Glomerular visceral epithelial cell (primary cell): ENCODE measurements around the gene TBX10.
"Not testable (repeated sequence)": the region's sequence is repeated elsewhere in the genome, so short reads cannot be mapped to it uniquely, and the experiment has no call there.

Experiments
- DNase-seq: peaks from one replicate; pipeline ENCODE4 v3.0.0-alpha.2; 2016; ENCODE audit errors: extremely low spot score

Gene TBX10

DNA sequence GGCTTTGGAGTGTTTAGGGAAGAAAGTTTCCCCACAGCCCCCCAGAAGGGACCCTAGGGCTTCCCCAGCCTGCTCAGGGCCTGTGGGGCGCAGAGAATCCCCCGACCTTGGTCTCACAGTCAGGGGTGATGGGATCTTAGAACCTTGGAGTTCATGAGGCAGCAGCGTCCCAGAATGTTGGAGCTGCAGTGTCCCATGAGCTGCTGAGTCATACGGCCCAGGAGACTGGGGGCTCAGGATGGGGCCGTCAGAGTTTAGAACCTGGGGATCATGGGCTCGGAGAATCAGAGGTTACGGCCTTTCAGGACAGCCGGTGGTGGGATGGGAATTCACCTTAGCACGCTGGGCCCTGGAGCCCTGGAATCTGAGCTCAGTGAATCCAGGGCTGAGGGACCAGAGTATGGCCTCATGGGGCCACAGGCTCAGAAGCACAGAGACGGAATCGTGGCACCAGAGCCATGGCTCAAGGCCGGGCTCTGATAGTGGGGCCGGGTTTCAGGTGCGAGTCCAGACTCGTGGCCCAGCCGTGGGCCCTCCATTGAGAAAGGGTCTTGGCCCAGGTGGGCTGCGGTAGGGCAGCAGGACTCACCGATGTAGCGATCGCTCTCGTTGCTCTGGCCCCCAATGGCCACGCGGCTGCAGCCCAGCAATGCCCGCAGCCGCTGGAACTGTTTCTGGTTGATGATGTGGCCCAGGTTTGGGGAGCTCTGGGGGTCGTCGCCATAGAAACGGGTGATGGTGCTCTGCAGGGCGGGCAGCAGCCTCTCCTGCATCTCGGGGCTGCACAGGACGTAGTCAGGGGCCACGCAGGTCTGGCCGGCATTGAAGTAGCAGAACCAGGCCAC is 25.4 kb upstream of the TBX10 start:
- no peak for DNase-seq

DNA sequence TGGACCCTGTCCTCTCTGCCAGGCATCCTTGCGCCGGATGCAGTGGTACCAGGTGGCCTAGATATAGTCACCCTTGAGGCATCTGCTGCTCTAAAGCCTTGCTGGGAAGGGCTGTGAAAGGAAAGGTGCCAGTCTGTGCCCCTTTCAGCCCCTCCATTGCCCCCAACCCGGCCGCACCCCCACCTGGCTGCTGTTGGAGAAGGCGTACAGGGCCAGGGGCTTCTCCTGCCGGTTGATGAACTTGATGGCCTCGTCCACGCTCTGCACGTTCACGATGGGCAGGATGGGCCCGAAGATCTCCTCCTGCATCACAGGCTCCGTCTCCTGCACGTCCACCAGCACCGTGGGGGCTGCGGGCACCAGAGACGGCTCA is 24.6 kb upstream of the TBX10 start:
- no peak for DNase-seq

DNA sequence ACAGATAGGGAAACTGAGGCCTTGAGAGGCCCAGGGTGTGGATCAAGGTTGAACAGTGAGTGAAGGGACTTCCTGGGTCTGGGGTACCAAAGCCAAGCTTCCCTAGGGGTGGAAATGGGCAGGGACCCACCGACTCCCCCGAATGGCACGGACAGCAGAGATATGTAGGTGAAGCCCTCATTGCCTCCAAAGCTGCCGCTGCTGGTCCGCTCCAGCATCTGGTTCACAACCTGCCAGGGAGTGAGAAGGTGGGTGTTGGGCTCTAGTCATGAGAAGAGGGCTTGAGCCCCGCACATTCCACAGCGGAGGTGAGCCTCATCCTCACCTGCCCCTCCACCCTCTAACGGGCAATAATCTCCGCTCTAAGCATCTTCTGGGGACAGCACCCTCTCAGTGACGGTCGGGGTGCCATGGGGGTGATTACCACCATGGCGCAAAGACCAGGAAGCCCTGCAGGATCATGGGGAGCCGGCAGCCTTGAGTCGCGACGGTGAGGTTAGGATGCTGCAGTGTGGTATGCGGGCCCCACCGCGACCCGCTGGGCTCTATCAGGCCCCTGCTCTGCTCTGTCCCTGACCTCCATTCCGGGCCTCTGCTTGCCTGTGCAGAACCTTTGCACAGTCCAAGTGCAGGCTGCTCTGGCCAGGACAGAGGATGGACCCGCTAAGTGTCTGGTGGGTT is 24.1 kb upstream of the TBX10 start:
- DNase-seq = no peak

DNA sequence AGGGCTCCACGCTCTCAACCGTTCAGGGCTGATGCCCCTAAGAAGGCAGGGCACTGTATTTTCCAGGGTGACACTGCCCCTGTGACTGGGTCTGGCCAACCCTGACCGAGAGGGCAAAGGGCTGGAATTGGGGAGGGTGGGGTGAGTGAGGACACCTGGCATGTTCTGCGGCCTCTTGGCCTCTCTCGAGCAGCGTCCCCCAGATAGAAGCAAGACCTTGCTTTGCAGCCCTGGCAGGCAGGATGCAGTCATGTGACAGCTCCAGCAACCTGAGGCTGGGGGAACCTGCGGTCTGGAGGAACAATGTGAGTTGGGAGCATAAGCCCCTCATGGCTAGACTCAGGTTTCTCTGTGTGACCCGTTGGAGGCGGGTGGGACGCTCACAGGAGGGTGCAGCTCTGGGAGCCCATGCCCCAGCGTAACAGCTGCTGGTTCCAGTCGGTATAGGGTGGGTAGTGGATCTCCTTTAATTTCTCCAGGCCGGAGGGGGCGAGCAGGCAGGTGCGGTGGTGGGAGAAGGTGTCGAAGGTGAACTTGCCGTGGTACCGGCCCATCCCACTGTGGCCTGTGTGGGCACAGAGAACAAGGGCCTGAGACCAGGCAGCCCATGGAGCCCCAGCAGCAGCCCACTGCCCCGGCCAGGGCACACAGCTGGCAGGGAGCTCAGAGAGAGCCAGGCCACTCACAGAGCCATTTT is 23.4 kb upstream of the TBX10 start:
- no peak for DNase-seq

DNA sequence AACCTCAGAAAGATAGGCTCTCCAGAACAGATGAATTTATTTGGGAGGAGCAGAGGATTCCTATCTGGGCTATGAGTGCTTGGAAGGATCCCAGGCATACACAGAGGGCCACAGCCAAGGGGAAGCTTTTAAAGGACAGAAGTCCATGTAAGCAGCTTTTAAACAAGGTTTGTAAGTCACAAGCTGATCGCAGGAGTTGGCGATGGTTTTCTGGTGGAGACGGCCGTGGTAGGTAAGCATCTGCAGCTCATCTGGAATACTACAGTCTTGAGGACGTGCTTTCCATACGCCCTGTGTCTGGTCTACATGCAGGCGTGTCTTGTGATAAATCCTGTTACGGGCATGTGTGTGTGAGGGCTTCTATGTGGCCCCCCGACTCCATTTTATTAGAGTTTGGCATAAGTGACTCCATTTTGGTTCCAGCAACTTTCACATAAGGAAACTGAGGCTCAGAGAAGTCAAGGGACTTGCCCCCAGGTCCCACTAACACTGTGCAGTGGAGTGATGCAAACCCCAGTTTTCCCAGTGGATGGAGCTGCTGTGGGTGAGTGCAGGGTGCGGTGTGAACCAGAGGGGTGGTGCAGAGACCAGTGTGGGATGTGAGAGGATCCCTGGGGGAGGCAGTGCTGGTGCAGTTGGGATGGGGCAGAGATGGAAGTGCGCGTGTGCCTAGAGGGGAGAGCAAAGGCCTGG is 22.7 kb upstream of the TBX10 start:
- no peak for DNase-seq

DNA sequence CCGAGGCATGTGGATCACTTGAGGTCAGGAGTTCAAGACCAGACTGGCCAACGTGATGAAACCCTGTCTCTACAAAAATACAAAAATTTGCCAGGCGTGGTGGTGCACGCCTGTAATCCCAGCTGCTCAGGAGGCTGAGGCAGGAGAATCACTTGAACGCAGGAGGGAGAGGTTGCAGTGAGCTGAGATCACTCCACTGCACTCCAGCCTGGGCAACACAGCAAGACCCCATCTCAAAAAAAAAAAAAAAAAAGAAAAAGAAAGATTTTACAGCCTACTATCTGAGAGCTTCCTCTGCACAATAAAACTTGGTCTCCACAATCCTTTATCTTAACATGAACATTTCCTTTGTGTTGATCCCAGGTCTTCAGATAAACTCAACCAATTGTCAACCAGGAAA is 21.2 kb upstream of the TBX10 start:
- not testable (repeated sequence) for DNase-seq

DNA sequence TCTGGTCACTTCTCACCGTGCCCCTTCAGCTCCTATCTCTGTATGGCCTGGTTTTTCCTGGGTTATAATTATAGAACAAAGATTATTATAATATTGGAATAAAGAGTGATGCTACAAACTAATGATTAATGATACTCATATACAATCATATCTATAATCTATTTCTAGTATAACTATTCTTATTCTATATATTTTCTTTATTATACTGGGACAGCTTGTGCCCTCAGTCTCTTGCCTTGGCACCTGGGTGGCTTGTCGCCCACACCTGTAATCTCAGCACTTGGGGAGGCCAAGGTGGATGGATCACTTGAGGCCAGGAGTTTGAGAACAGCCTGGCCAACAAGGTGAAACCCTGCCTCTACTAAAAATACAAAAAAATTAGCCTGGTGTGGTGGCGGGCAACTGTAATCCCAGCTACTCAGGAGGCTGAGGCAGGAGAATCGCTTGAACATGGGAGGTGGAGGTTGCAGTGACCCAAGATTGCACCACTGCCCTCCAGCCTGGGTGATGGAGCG is 20.1 kb upstream of the TBX10 start:
- DNase-seq = not testable (repeated sequence)

DNA sequence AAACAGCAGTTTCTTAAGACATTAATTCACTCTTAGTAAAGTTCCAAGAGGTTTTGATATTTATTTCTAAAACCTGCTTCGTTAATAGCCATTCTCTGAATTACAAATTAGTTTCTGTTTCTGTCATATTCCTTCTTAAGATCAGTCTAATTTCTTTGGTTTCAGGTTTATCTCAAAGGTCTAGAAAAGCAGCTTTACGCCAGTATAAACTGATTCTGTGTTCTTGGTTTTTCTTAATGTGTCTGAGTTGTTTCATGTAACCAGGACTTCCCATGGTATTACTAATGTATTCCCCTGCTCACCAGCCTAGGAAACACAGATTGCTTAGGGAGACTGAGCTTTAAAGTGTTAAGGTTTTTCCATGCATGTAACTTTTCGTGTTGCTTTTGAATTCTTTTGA is 17.7 kb upstream of the TBX10 start:
- no peak for DNase-seq

DNA sequence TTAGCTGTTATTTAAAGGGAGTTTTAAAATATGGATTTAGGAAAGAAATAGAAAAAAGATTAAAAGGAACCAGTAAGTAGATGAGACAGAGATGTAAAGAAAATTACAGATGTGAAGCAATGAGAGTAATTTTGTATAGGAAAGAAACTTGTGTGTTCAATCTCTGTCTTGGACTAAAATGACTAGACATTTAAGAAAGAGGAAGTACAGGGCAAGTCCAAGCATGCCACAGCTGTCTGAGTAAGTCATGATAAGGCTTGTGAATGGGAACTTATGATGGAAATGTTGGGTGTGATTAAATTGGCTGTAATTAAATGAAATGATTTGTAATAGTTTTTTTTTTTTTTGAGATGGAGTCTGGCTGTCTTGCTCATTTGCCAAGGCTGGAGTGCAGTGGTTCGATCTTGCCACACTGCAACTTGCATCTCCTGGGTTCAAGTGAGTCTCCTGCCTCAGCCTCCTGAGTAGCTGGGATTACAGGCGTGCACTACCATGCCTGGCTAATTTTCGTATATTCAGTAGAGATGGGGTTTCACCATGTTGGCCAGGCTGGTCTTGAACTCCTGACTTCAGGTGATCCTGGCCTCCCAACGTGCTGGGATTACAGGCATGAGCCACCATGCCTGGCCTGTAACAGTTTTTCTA is 16.8 kb upstream of the TBX10 start:
- DNase-seq = no peak

DNA sequence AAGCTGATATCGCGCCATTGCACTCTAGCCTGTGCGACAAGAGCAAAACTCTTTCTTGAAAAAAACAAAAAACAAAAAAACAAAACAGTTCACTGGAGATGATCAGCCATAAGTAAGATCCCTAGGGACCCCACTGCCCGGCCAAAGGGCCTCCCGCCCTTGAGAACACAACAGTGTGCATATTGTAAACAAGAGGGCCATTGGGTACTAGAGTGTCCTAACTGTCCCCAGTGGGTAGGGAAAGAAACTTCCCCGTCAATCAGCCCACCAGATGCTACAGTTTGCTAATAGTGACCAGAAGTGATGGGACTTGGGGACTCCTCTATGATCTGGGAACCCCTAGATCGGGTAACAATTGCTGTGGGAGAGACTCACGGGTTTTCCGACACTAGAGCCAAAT is 14.7 kb upstream of the TBX10 start:
- DNase-seq = no peak

DNA sequence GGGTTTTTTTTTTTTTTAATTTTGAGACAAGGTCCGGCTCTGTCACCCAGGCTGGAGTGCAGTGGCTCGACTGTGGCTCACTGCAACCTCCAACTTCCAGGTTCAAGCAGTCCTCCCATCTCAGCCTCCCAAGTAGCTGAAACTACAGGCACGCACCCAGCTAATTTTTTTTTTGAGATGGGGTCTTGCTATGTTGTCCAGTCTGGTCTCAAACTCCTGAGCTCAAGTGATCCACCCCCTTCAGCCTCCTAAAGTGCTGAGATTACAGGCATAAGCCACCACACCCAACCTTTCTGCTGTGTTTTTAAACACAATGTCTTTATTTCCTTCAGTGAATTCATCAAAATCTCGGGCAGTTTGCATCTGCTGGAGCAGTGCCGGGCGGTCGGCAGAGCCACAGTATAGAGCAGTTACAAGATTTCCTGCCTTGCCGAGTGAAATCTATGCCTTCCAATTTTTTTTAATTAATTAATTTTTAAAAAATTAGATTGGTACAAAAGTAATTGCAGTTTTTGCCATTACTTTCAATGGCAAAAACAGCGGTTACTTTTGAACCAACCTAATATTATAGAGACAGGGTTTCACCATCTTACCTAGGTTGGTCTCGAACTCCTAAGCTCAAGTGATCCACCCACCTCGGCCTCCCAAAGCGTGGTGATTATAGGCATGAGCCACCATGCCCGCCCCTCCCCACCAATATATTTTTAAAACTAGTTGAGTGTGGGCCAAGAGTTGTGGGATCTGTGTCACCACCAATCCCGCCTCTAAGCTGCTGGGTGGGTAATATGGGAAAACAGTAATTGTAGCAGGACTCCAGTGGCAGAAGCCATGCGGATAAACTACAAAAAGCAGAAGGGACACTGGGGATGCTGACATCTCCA is 13.6 kb upstream of the TBX10 start:
- DNase-seq = no peak

DNA sequence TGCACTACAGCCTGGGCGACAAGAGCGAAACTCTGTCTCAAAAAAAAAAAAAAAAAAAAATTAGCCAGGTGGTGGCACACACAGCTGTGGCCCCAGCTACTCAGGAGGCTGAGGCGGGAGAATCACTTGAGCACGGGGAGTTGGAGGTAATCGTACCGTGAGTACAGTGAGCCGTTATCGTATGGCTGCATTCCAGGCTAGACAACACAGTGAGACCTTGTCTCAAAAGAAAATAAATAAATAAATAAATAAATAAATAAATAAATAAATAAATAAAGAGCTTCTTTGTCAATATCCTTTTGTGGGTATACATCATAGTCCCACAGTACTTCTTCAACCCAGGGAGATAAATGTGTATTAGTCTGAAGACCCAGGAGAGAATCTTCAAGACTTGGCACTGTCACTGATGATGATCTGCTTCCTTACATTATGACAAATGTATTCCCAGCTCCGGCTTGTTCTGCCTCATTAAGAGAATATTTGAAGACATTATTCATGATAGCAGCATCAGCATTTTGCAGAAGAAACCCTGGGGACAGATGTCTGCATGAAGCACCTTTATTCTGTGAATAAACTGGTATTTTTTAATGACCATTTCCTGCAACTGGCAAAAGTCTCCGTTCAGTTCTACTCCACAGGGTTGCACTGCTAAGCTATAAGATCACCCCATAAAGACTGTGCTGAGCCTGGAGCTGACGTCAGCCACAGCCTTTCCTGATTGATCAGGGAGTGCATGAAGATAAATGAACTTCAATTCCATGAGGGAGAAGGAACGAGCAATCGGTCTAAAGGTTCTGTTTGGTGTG is 12.6 kb upstream of the TBX10 start:
- DNase-seq = no peak

DNA sequence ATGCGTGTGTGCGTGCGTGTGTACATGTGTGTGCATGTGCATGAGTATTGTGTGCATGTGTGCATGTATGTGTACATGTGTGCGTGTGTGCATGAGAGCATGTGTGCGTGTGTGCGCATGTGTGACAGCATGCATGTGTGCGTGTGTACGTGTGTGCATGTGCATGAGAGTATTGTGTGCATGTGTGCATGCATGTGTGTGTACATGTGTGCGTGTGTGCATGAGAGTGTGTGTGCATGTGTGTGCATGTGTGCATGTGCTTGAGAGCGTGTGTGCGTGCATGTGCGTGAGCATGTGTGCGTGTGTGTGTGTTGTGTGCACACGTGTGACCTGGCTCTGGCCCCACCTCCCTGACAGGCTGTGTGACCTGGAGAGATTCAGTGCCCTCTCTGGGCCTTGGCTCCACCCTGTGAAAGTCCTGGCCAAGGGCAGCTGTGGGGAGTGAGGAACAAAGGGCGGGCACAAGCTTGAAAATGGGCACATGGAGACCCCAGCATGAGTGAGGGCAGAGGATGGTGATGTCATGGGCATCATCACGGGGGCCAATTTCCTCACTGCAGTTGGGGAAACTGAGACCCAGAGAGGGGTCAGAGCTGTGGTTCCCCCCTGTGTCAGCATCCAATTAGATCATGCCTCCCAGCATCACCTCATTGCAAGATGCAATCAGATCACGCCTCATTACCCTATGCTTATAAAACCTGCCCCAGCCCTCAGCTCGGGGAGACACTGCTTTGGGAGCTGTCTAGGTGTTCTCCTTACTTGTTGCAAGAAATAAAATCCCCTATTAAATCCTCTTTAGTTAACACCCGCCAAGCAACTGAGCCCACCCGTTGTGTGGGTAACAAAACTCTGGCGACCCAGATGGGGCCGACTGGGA is 10.3 kb upstream of the TBX10 start:
- DNase-seq = peak; percentile 23

DNA sequence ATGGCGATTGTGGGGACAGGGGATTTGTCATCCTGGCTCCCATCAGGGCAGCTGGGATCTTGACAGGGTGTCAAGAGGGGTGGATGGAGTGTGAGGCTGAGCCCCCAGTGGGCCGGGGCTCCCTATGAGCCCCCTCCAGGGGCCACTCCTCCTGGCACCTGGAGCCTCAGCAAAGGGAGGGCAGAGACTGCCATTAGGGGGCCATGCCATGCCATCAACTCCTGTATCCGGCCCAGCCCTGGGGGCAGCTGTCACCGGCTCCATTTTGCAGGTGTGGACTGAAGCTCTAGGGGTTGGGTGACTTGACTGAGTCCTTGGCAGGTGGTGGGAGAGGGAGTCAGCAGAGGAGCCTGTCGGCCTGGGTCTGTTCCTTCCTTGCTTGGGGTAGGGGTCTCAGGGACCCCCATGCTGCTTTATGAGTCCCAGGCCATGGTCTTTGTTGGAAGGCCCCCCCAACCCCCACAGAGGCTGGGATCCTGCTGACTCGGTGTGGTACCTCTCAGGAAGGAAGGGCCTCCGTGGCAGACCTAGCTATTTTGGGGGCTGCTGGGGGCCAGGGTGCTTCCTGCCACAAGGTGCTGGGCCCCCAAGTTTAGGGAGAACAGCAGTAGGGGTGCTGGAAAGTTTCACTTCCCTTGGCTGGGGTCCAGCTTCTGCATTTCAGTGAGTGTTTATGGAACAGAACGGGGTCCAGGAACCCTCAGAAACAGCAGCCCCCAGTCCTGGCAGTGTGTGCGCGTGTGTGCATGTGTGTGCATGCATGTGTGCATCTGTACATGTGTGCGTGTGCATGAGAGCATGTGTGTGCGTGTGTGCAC is 9.4 kb upstream of the TBX10 start:
- DNase-seq = no peak

DNA sequence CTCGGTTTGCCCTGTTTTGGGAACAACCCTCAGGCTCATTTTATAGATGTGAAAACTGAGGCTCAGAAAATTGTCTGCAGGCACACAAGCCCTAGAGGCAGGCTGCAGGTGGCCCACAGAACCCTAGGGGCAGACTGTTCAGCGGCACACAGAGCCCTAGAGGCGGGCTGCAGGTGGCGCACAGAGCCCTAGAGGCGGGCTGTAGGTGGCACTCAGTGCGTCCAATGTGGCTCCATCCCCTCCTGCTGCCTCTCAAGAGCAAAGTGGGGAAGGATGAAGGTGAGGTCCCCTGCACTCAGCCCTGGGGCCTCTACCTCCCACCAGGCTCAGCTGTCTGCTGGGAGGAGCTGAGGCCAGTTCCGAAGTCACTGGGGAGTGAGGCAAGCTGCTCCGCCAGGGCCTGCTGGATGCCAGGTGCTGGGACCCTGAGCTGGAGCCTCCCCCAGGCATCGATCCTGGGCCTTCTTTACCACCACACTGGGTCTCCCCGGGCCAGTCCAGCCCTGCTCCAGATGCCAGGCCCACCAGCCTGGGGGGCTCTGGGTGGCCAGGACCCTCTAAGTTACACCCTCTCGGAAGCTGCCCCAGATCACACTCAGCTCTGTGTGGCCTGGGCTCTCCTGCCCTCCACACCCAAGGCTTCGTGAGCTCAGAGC is 8.7 kb upstream of the TBX10 start:
- peak; percentile 31 for DNase-seq

DNA sequence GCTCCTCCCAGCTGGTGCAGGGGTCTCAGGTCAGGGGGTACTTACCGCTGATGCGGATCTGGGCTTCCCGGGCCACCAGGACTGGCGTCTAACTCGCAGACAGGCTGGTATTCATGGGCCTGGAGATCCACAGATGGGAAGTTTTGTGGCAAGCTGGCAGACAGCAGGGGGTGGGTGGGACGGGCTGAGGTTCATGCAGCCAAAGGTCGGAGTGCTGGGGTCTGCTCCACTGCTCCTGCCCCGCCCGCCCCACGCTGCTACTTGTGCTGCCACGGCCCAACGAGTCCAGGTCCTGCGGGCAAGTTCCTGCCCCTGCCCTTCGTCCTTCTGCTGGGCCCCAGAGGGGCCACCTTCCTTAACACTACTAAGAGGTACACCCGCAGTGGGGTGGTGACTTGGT is 7.9 kb upstream of the TBX10 start:
- DNase-seq = no peak
